Neural crest cell (in vitro differentiated cells): ENCODE data around the gene ENDOV. TPM values are rescaled to one million over a fixed set of nuclear protein-coding genes. Genes with fewer than 3 reads are reported as not detected.

ENCODE experiments used
- DNase-seq: peaks from one replicate; pipeline ENCODE4 v3.0.0; 2021; ENCODE audit warnings: low read depth, mixed read lengths, low spot score
- H3K27ac Mint-ChIP-seq: one replicate; pipeline ENCODE4 v1.8.0; 2021; ENCODE audit warnings: mild to moderate bottlenecking, mixed read lengths; ENCODE audit not compliant: unreplicated experiment
- H3K27me3 Mint-ChIP-seq: 2 replicates; pipeline ENCODE4 v1.8.0; 2021; ENCODE audit warnings: low read depth, mild to moderate bottlenecking, mixed read lengths
- H3K36me3 Mint-ChIP-seq: 2 replicates; pipeline ENCODE4 v1.8.0; 2021; ENCODE audit warnings: low read depth, mild to moderate bottlenecking, mixed read lengths
- H3K4me1 Mint-ChIP-seq: 2 replicates; pipeline ENCODE4 v1.8.0; 2021; ENCODE audit warnings: mixed read lengths
- H3K4me3 Mint-ChIP-seq: one replicate; pipeline ENCODE4 v1.8.0; 2021; ENCODE audit warnings: mild to moderate bottlenecking, mixed read lengths
- H3K9me3 Mint-ChIP-seq: 2 replicates; pipeline ENCODE4 v1.8.0; 2021; ENCODE audit warnings: mixed read lengths
- total RNA-seq: library from RNA; stranded (reverse); gene quantifications from 2 replicates; pipeline ENCODE4 v1.2.1, GENCODE V29; 2021
- TF ChIP-seq, protein P1 (sequence below): fragments of 200-600 bp; sonication (generic); conservative IDR thresholded peaks from 2 replicates; pipeline ENCODE4 v1.5.0; 2021; ENCODE audit warnings: antibody characterized with exemption, mild to moderate bottlenecking

The ENDOV gene
- total RNA-seq, 1 donor from 2014 or later: 38.0 TPM

GRCh38 chr17:80477647-80478478 is 62.9 kb downstream of the ENDOV start:
- Mint-ChIP-seq H3K27me3 (peaks cover 80% of the 10 kb centered on the region), H3K36me3 (no peaks in the 10 kb centered on the region), H3K9me3 (no peaks in the 10 kb centered on the region), H3K27ac (no peak overlapping the region), H3K4me1 (peaks cover 9% of the 10 kb centered on the region), H3K4me3 (no peak overlapping the region)
- peak; percentile 64 for DNase-seq
- TF ChIP-seq, protein P1, sequence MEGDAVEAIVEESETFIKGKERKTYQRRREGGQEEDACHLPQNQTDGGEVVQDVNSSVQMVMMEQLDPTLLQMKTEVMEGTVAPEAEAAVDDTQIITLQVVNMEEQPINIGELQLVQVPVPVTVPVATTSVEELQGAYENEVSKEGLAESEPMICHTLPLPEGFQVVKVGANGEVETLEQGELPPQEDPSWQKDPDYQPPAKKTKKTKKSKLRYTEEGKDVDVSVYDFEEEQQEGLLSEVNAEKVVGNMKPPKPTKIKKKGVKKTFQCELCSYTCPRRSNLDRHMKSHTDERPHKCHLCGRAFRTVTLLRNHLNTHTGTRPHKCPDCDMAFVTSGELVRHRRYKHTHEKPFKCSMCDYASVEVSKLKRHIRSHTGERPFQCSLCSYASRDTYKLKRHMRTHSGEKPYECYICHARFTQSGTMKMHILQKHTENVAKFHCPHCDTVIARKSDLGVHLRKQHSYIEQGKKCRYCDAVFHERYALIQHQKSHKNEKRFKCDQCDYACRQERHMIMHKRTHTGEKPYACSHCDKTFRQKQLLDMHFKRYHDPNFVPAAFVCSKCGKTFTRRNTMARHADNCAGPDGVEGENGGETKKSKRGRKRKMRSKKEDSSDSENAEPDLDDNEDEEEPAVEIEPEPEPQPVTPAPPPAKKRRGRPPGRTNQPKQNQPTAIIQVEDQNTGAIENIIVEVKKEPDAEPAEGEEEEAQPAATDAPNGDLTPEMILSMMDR: peak; percentile 54

GRCh38 chr17:80478487-80479245 is 63.7 kb downstream of the ENDOV start:
- H3K4me3 Mint-ChIP-seq: peak overlapping the region; percentile 76

GRCh38 chr17:80479246-80479566 is 64.2 kb downstream of the ENDOV start:
- peaks cover 76% of the 10 kb centered on the region for H3K27me3 Mint-ChIP-seq
- no peaks in the 10 kb centered on the region for H3K9me3 Mint-ChIP-seq
- no peak overlapping the region for H3K27ac Mint-ChIP-seq
- TF ChIP-seq, protein P1: no peak
- H3K4me3 Mint-ChIP-seq: peak overlapping the region; percentile 76
- H3K4me1 Mint-ChIP-seq: peaks cover 9% of the 10 kb centered on the region
- no peak for DNase-seq
- H3K36me3 Mint-ChIP-seq: no peaks in the 10 kb centered on the region

More at GRCh38 chr17:80478487-80479245, 63.7 kb downstream of the ENDOV start:
- H3K27me3 Mint-ChIP-seq: peaks cover 80% of the 10 kb centered on the region
- peaks cover 9% of the 10 kb centered on the region for H3K4me1 Mint-ChIP-seq
- TF ChIP-seq, protein P1: no peak
- H3K36me3 Mint-ChIP-seq: no peaks in the 10 kb centered on the region
- no peaks in the 10 kb centered on the region for H3K9me3 Mint-ChIP-seq
- no peak for DNase-seq
- no peak overlapping the region for H3K27ac Mint-ChIP-seq

DNA sequence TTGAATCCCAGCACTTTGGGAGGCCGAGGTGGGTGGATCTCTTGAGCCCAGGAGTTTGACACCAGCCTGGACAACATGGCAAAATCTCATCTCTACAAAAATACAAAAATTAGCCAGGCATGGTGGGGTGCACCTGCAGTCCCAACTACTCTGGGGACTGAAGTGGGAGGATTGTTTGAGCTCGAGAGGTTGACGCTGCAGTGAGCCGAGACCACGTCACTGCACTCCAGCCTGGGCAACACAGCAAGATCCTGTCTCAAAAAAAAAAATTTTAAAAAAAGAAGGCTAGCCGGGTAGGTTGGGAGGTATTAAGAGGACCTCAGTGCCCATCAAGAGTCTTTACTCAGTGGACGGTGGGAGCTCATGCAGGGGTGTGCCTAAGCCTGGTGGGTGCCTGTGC is 65.3 kb downstream of the ENDOV start:
- no peak overlapping the region for H3K27ac Mint-ChIP-seq
- no peaks in the 10 kb centered on the region for H3K9me3 Mint-ChIP-seq
- H3K4me1 Mint-ChIP-seq: peaks cover 1% of the 10 kb centered on the region
- no peak for DNase-seq
- peaks cover 72% of the 10 kb centered on the region for H3K27me3 Mint-ChIP-seq
- no peaks in the 10 kb centered on the region for H3K36me3 Mint-ChIP-seq
- TF ChIP-seq, protein P1: no peak
- no peak overlapping the region for H3K4me3 Mint-ChIP-seq

DNA sequence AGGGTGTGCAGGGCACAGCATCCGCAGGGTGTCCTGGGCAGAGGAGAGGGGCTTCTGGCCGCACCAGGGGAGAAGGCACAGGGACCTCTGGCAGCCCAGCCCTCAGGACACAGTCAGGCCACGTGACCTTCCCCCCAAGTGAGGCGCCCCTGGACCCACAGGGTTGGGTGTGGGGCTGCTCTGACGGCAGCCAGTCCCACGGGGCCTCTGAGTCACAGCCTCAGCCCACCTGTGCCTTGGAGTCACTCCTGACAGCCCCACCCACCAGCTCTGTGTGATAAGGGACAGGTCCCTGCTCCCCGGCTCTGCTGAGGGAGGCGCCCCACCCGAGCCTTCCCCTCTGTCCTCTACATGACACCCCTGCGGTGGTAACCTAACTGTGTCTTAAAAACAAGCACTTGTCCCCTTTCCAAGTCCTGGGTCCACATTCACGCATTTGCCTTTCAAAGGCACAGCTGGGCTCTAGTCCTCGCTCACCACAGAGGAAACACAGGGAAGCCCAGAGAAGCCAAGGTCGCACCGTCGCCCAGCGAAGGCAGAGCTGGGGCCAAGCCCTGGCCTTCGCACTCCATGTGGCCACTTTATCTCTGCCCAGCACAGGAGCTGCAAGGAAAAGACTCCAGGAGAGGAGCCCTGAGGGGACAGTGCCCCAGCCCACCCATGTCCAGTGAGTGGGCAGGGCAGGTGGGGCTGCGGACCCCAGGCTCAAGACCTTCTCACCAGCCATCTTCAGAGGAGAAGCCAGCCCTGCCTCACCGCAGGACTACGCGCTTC is 66.5 kb downstream of the ENDOV start:
- no peaks in the 10 kb centered on the region for H3K9me3 Mint-ChIP-seq
- H3K27me3 Mint-ChIP-seq: peaks cover 73% of the 10 kb centered on the region
- no peak overlapping the region for H3K4me3 Mint-ChIP-seq
- no peak for DNase-seq
- TF ChIP-seq, protein P1: no peak
- no peaks in the 10 kb centered on the region for H3K4me1 Mint-ChIP-seq
- H3K27ac Mint-ChIP-seq: no peak overlapping the region
- no peaks in the 10 kb centered on the region for H3K36me3 Mint-ChIP-seq
